Left lung (tissue), 10 donors: ENCODE data around the gene KLHDC8B. TPM values are rescaled to one million over a fixed set of nuclear protein-coding genes. Genes with fewer than 3 reads are reported as not detected.

Source experiments
- ATAC-seq: fragments of 200-7000 bp; cut with Tn5 transposase; one replicate; pipeline ENCODE4 v1.9.1; 2020; ENCODE audit warnings: moderate library complexity
- DNase-seq, 4 donors: peaks; one replicate each; pipeline ENCODE4 v3.0.0-alpha.2; 2013 to 2020
- H3K27ac ChIP-seq, 2 donors: fragments of 200-600 bp; sonication (generic) in 1 of 2; one replicate each; pipeline versions ENCODE4 v1.5.0 to v1.8.0; 2020 to 2021
- H3K27me3 ChIP-seq, 2 donors: fragments of 200-600 bp; sonication (generic) in 1 of 2; one replicate each; pipeline versions ENCODE4 v1.5.0 to v1.8.0; 2020 to 2021
- H3K36me3 ChIP-seq, 2 donors: fragments of 200-600 bp; sonication (generic) in 1 of 2; one replicate each; pipeline versions ENCODE4 v1.5.0 to v1.8.0; 2020 to 2021
- H3K4me1 ChIP-seq, 2 donors: fragments of 200-600 bp; one replicate each; pipeline ENCODE4 v1.8.0; 2021
- H3K4me3 ChIP-seq, 2 donors: fragments of 200-600 bp; sonication (generic) in 1 of 2; one replicate each; pipeline versions ENCODE4 v1.5.0 to v1.8.0; 2020 to 2021; ENCODE audit warnings: mild to moderate bottlenecking in 1 of 2
- H3K9me3 ChIP-seq, 2 donors: fragments of 200-600 bp; sonication (generic) in 1 of 2; one replicate each; pipeline versions ENCODE4 v1.5.0 to v1.8.0; 2020 to 2021
- CTCF ChIP-seq, 2 donors: fragments of 200-600 bp; sonication (generic) in 1 of 2; IDR thresholded peaks; one replicate each; pipeline versions ENCODE4 v1.5.0 to v1.8.0; 2021; ENCODE audit warnings: antibody characterized with exemption in 2 of 2
- intact Hi-C, 2 donors: fragments of 100-400 bp; cut with DNase I; formaldehyde crosslinking; loops; one replicate each; pipeline versions ENCODE4 v1.11.2 to v1.14.2; 2022
- polyA plus RNA-seq, 6 donors: library from polyadenylated mRNA; unstranded; fragments of 120-200 nt; gene quantifications; one replicate each; pipeline ENCODE4 v1.2.1, GENCODE V29; 2013; ENCODE audit not compliant: insufficient read length in 6 of 6
- total RNA-seq, 2 donors: library from RNA; stranded (reverse); fragmentation: NEBNext Ultra II Directional; extraction: Animal tissue kit (Norgen Biotek cat#: 25700); gene quantifications; one replicate each; pipeline ENCODE4 v1.2.1, GENCODE V29; 2021
- donor health status: DM: no; HTN: yes; CAD: no.
- donor health status: DM: no; HTN: no; CAD: no.

The KLHDC8B gene
- total and polyA plus RNA-seq, 8 donors = 31.2 to 51.7 (median 44.1) TPM

GRCh38 chr3:49157289-49157688 lies 14.1 kb upstream of the KLHDC8B start:
- ATAC-seq = no peak
- no peak overlapping the region for H3K27ac ChIP-seq

GRCh38 chr3:49158103-49158709 lies 13.2 kb upstream of the KLHDC8B start:
- Histone ChIP-seq H3K9me3 (no peaks in the 10 kb centered on the region), H3K4me3 (no peak overlapping the region), H3K4me1 (peaks cover 0 to 10% of the 10 kb centered on the region in 2 donors), H3K27me3 (no peaks in the 10 kb centered on the region), H3K27ac (no peak overlapping the region), H3K36me3 (peaks cover 0 to 20% of the 10 kb centered on the region in 2 donors)
- DNase-seq = no peak
- ATAC-seq = peak; percentile 69
- intact Hi-C loops = no loop called here
- TF ChIP-seq CTCF (IDR thresholded peaks at IDR 0.05) = peak in 1 of 2 donors; percentile 38

More at GRCh38 chr3:49157289-49157688, 14.1 kb upstream of the KLHDC8B start:
- H3K27me3 ChIP-seq = no peaks in the 10 kb centered on the region
- TF ChIP-seq CTCF (IDR thresholded peaks at IDR 0.05) = no peak
- no peak for DNase-seq
- H3K36me3 ChIP-seq = peaks cover 0 to 11% of the 10 kb centered on the region in 2 donors
- H3K9me3 ChIP-seq = no peaks in the 10 kb centered on the region
- intact Hi-C loops = no loop called here
- no peak overlapping the region for H3K4me3 ChIP-seq
- H3K4me1 ChIP-seq = peaks cover 0 to 5% of the 10 kb centered on the region in 2 donors

- DNase-seq (no peak), ATAC-seq (no peak)
- intact Hi-C loops = no loop called here
- Histone ChIP-seq H3K27ac (no peak overlapping the region), H3K4me3 (no peak overlapping the region), H3K9me3 (no peaks in the 10 kb centered on the region), H3K36me3 (peaks cover 0 to 26% of the 10 kb centered on the region in 2 donors), H3K27me3 (no peaks in the 10 kb centered on the region), H3K4me1 (peaks cover 0 to 10% of the 10 kb centered on the region in 2 donors)
- TF ChIP-seq CTCF (IDR thresholded peaks at IDR 0.05) = no peak
Observed at GRCh38 chr3:49158792-49159191, 12.6 kb upstream of the KLHDC8B start.

- Histone ChIP-seq H3K9me3 (no peaks in the 10 kb centered on the region), H3K36me3 (peaks cover 0 to 30% of the 10 kb centered on the region in 2 donors), H3K27me3 (no peaks in the 10 kb centered on the region), H3K27ac (no peak overlapping the region), H3K4me3 (no peak overlapping the region), H3K4me1 (peaks cover 10 to 28% of the 10 kb centered on the region in 2 donors)
- intact Hi-C loops = no loop called here
- TF ChIP-seq CTCF (IDR thresholded peaks at IDR 0.05) = no peak
- no peak for DNase-seq
- ATAC-seq = no peak
Observed at GRCh38 chr3:49161197-49161596, 10.2 kb upstream of the KLHDC8B start.

- no peak for TF ChIP-seq CTCF (IDR thresholded peaks at IDR 0.05)
Observed at GRCh38 chr3:49161808-49162530, 9.4 kb upstream of the KLHDC8B start.

More at GRCh38 chr3:49161808-49162530, 9.4 kb upstream of the KLHDC8B start:
- Histone ChIP-seq H3K27ac (no peak overlapping the region), H3K4me3 (no peak overlapping the region), H3K4me1 (peaks cover 10 to 34% of the 10 kb centered on the region in 2 donors), H3K9me3 (no peaks in the 10 kb centered on the region), H3K36me3 (peaks cover 0 to 30% of the 10 kb centered on the region in 2 donors), H3K27me3 (no peaks in the 10 kb centered on the region)
- ATAC-seq = no peak
- DNase-seq = peak in 1 of 4 donors; percentile 4
- intact Hi-C loops = no loop called here
